HEK293 (cell line): Measurements from ENCODE around the gene MBTD1.

ENCODE experiments used
- BCL11B ChIP-seq: fragments of 450-650 bp; formaldehyde crosslinking; IDR thresholded peaks from 2 replicates; pipeline ENCODE4 v1.5.1; 2016; ENCODE audit warnings: low read depth, missing biosample characterization, missing genetic modification characterization
- IKZF3 ChIP-seq: fragments of 450-650 bp; IDR thresholded peaks from 2 replicates; pipeline ENCODE4 v1.5.0; 2018; ENCODE audit warnings: missing biosample characterization, mild to moderate bottlenecking, missing genetic modification characterization, moderate library complexity
- KLF10 ChIP-seq: fragments of 450-650 bp; IDR thresholded peaks from 2 replicates; pipeline ENCODE4 v1.5.1; 2018; ENCODE audit warnings: missing biosample characterization, mild to moderate bottlenecking, missing genetic modification characterization
- KLF7 ChIP-seq: fragments of 450-650 bp; formaldehyde crosslinking; IDR thresholded peaks from 2 replicates; pipeline ENCODE4 v1.5.1; 2016; ENCODE audit warnings: missing biosample characterization, missing genetic modification characterization, borderline replicate concordance
- REST ChIP-seq: fragments of 450-650 bp; formaldehyde crosslinking; IDR thresholded peaks from 2 replicates; pipeline ENCODE4 v1.5.1; 2016; ENCODE audit warnings: missing biosample characterization, missing genetic modification characterization
- ZBTB17 ChIP-seq: fragments of 450-650 bp; formaldehyde crosslinking; IDR thresholded peaks from 2 replicates; pipeline ENCODE4 v1.5.1; 2016; ENCODE audit warnings: missing biosample characterization, missing genetic modification characterization
- ZFHX2 ChIP-seq: fragments of 450-650 bp; formaldehyde crosslinking; conservative IDR thresholded peaks from 2 replicates; pipeline ENCODE4 v1.5.1; 2016; ENCODE audit warnings: missing biosample characterization, missing genetic modification characterization
- ZNF133 ChIP-seq: fragments of 450-650 bp; formaldehyde crosslinking; IDR thresholded peaks from 2 replicates; pipeline ENCODE4 v1.5.1; 2016; ENCODE audit warnings: missing biosample characterization, missing genetic modification characterization
- ZNF148 ChIP-seq: fragments of 450-650 bp; formaldehyde crosslinking; IDR thresholded peaks from 2 replicates; pipeline ENCODE4 v1.5.0; 2017; ENCODE audit warnings: missing biosample characterization, missing genetic modification characterization, borderline replicate concordance
- ZNF16 ChIP-seq: fragments of 450-650 bp; formaldehyde crosslinking; IDR thresholded peaks from 2 replicates; pipeline ENCODE4 v1.5.1; 2016; ENCODE audit warnings: low read depth, missing biosample characterization, missing genetic modification characterization
- ZNF19 ChIP-seq: fragments of 450-650 bp; formaldehyde crosslinking; IDR thresholded peaks from 2 replicates; pipeline ENCODE4; 2016; ENCODE audit warnings: missing biosample characterization, missing genetic modification characterization, low read depth
- ZNF23 ChIP-seq: fragments of 450-650 bp; formaldehyde crosslinking; IDR thresholded peaks from 2 replicates; pipeline ENCODE4 v1.5.1; 2016; ENCODE audit warnings: missing biosample characterization, missing genetic modification characterization, borderline replicate concordance
- ZNF239 ChIP-seq: fragments of 450-650 bp; formaldehyde crosslinking; IDR thresholded peaks from 2 replicates; pipeline ENCODE4 v1.5.1; 2016; ENCODE audit warnings: missing biosample characterization, missing genetic modification characterization
- ZNF274 ChIP-seq, 2 experiments: fragments of 200-500 bp in 1 of 2; fragments of 450-650 bp in 1 of 2; sonication (Bioruptor generic) in 1 of 2; formaldehyde crosslinking in 1 of 2; IDR thresholded peaks; 2 replicates each; pipeline versions ENCODE4 v1.5.1 to v1.6.1; 2014 to 2016; ENCODE audit warnings: borderline replicate concordance in 1 of 2, inconsistent platforms in 1 of 2, low read length in 1 of 2, missing biosample characterization in 1 of 2, missing genetic modification characterization in 1 of 2
- ZNF350 ChIP-seq: fragments of 450-650 bp; formaldehyde crosslinking; IDR thresholded peaks from 2 replicates; pipeline ENCODE4 v1.5.0; 2017; ENCODE audit warnings: missing biosample characterization, mild to moderate bottlenecking, missing genetic modification characterization
- ZNF366 ChIP-seq: fragments of 450-650 bp; formaldehyde crosslinking; conservative IDR thresholded peaks from 2 replicates; pipeline ENCODE4 v1.5.1; 2016; ENCODE audit warnings: missing biosample characterization, missing genetic modification characterization
- ZNF416 ChIP-seq: fragments of 450-650 bp; formaldehyde crosslinking; IDR thresholded peaks from 2 replicates; pipeline ENCODE4 v1.5.1; 2016; ENCODE audit warnings: missing biosample characterization, missing genetic modification characterization
- ZNF510 ChIP-seq: fragments of 450-650 bp; formaldehyde crosslinking; IDR thresholded peaks from 2 replicates; pipeline ENCODE4 v1.5.1; 2018; ENCODE audit warnings: mild to moderate bottlenecking, missing genetic modification characterization, missing biosample characterization; ENCODE audit not compliant: insufficient replicate concordance
- ZNF521 ChIP-seq: fragments of 450-650 bp; formaldehyde crosslinking; IDR thresholded peaks from 2 replicates; pipeline ENCODE4 v1.5.1; 2017; ENCODE audit warnings: missing biosample characterization, mild to moderate bottlenecking, missing genetic modification characterization
- ZNF529 ChIP-seq: fragments of 450-650 bp; formaldehyde crosslinking; IDR thresholded peaks from 2 replicates; pipeline ENCODE4 v1.5.1; 2017; ENCODE audit warnings: missing genetic modification characterization, missing biosample characterization; ENCODE audit not compliant: insufficient replicate concordance
- ZNF585B ChIP-seq: fragments of 450-650 bp; formaldehyde crosslinking; IDR thresholded peaks from 2 replicates; pipeline ENCODE4 v1.5.1; 2016; ENCODE audit warnings: missing biosample characterization, missing genetic modification characterization
- ZNF610 ChIP-seq: fragments of 450-650 bp; formaldehyde crosslinking; IDR thresholded peaks from 2 replicates; pipeline ENCODE4 v1.5.1; 2016; ENCODE audit warnings: missing biosample characterization, missing genetic modification characterization, borderline replicate concordance
- ZNF768 ChIP-seq: fragments of 450-650 bp; formaldehyde crosslinking; IDR thresholded peaks from 2 replicates; pipeline ENCODE4 v1.5.1; 2018; ENCODE audit warnings: missing biosample characterization, mild to moderate bottlenecking, missing genetic modification characterization
- ZNF785 ChIP-seq: fragments of 450-650 bp; formaldehyde crosslinking; IDR thresholded peaks from 2 replicates; pipeline ENCODE4 v1.5.1; 2016; ENCODE audit warnings: missing biosample characterization, missing genetic modification characterization
- ZNF792 ChIP-seq: fragments of 450-650 bp; formaldehyde crosslinking; IDR thresholded peaks from 2 replicates; pipeline ENCODE4 v1.5.1; 2016; ENCODE audit warnings: missing biosample characterization, missing genetic modification characterization
- ZNF830 ChIP-seq: fragments of 450-650 bp; IDR thresholded peaks from 2 replicates; pipeline ENCODE4 v1.5.0; 2018; ENCODE audit warnings: missing biosample characterization, missing genetic modification characterization, low read depth, mild to moderate bottlenecking, moderate library complexity
- TF ChIP-seq, protein P1 (sequence below): fragments of 450-650 bp; formaldehyde crosslinking; IDR thresholded peaks from 2 replicates; pipeline ENCODE4 v1.5.1; 2016; ENCODE audit warnings: missing biosample characterization, missing genetic modification characterization
- TF ChIP-seq, protein P2 (sequence below): fragments of 450-650 bp; formaldehyde crosslinking; IDR thresholded peaks from 2 replicates; pipeline ENCODE4 v1.5.1; 2016; ENCODE audit warnings: missing biosample characterization, missing genetic modification characterization

The MBTD1 gene

DNA sequence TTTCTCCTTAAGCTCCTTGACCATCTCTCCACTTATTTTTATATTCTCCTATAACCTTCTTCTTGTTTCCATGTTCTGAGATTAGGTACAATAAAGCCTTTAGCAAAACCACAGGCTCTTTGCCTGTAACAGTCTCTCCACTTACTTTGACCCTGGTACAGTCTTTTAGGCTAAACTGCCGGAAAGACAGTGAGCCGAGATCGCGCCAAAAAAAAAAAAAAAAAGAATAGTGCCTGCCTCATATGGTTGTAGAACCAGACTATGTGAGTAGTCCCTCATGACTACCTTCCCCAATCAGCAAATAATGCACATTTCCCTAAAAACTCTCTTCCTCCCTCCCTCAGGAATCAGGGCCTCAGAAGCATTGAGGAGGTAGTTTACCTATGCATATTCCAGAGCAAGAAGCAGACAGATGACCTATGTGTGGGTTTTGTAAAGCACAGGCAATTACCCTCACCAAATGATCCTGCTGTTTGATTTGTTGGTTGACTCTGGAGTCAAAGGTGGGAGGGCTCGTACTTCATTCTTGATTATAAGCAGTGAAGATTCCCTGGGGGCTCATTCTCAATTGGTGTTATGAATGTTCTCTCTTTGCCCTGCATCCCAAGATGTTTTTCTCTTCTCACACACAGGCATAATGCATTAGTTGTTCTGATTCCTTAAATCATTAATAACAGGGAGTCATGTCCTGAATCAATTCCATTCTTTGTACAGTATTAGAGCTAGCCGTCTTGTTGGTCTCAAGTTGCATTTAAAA lies 115.4 kb downstream of the MBTD1 start (continued):
- TF ChIP-seq ZNF768 (tag by site-specific recombination), result no peak
- TF ChIP-seq, protein P1, sequence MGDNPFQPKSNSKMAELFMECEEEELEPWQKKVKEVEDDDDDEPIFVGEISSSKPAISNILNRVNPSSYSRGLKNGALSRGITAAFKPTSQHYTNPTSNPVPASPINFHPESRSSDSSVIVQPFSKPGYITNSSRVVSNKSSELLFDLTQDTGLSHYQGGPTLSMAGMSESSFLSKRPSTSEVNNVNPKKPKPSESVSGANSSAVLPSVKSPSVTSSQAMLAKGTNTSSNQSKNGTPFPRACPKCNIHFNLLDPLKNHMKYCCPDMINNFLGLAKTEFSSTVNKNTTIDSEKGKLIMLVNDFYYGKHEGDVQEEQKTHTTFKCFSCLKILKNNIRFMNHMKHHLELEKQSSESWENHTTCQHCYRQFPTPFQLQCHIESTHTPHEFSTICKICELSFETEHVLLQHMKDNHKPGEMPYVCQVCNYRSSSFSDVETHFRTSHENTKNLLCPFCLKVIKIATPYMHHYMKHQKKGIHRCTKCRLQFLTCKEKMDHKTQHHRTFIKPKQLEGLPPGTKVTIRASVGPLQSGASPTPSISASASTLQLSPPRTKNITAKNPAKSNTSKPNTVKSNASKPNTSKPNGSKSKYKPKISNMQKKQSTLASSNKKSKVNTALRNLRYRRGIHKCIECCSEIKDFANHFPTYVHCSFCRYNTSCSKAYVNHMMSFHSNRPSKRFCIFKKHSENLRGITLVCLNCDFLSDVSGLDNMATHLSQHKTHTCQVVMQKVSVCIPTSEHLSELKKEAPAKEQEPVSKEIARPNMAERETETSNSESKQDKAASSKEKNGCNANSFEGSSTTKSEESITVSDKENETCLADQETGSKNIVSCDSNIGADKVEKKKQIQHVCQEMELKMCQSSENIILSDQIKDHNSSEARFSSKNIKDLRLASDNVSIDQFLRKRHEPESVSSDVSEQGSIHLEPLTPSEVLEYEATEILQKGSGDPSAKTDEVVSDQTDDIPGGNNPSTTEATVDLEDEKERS (tag by site-specific recombination), result no peak
- TF ChIP-seq ZNF23 (tag by site-specific recombination), result no peak
- 0 out of 2 replicates have a peak, but pooled peaks have one; percentile 23 for TF ChIP-seq ZNF366 (tag by site-specific recombination)
- TF ChIP-seq ZNF792 (tag by site-specific recombination), result no peak
- TF ChIP-seq ZNF529 (tag by site-specific recombination), result no peak
- TF ChIP-seq ZNF274 (IDR thresholded peaks at IDR 0.05; ENCODE audit: low read length), result no peak
- TF ChIP-seq ZNF274 (tag by site-specific recombination; IDR thresholded peaks at IDR 0.05; ENCODE audit: borderline replicate concordance), result no peak
- TF ChIP-seq ZNF416 (tag by site-specific recombination), result no peak
- TF ChIP-seq KLF10 (tag by site-specific recombination), result no peak
- TF ChIP-seq ZNF785 (tag by site-specific recombination), result no peak
- TF ChIP-seq KLF7 (tag by site-specific recombination), result no peak
- TF ChIP-seq ZNF239, result no peak
- no peak for TF ChIP-seq ZNF510 (tag by site-specific recombination)
- TF ChIP-seq ZNF610 (tag by site-specific recombination), result no peak
- TF ChIP-seq, protein P2, sequence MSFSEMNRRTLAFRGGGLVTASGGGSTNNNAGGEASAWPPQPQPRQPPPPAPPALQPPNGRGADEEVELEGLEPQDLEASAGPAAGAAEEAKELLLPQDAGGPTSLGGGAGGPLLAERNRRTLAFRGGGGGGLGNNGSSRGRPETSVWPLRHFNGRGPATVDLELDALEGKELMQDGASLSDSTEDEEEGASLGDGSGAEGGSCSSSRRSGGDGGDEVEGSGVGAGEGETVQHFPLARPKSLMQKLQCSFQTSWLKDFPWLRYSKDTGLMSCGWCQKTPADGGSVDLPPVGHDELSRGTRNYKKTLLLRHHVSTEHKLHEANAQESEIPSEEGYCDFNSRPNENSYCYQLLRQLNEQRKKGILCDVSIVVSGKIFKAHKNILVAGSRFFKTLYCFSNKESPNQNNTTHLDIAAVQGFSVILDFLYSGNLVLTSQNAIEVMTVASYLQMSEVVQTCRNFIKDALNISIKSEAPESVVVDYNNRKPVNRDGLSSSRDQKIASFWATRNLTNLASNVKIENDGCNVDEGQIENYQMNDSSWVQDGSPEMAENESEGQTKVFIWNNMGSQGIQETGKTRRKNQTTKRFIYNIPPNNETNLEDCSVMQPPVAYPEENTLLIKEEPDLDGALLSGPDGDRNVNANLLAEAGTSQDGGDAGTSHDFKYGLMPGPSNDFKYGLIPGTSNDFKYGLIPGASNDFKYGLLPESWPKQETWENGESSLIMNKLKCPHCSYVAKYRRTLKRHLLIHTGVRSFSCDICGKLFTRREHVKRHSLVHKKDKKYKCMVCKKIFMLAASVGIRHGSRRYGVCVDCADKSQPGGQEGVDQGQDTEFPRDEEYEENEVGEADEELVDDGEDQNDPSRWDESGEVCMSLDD, result no peak
- no peak for TF ChIP-seq ZNF350 (tag by site-specific recombination)
- TF ChIP-seq BCL11B (tag by site-specific recombination), result no peak
- no peak for TF ChIP-seq ZNF585B (tag by site-specific recombination)
- no peak for TF ChIP-seq ZNF830 (tag by site-specific recombination)
- TF ChIP-seq ZNF19 (tag by site-specific recombination), result no peak
- TF ChIP-seq ZFHX2 (tag by site-specific recombination), result peak; percentile 30; the same call in 1 of the 2 replicates
- no peak for TF ChIP-seq ZNF133 (tag by site-specific recombination)
- peak; percentile 38; the same call in 1 of the 2 replicates for TF ChIP-seq IKZF3
- TF ChIP-seq ZNF521, result no peak
- TF ChIP-seq REST (tag by site-specific recombination), result no peak
- peak; percentile 81 for TF ChIP-seq ZBTB17 (tag by site-specific recombination)
- no peak for TF ChIP-seq ZNF148
- no peak for TF ChIP-seq ZNF16
